Measurements from ENCODE around the gene B4GALT3. TPM values are rescaled to one million over a fixed set of nuclear protein-coding genes. Genes with fewer than 3 reads are reported as not detected.

B4GALT3 gene
- polyA plus RNA-seq, 1 experiment, result 39.0 TPM

- H3K36me3 ChIP-seq (ENCODE audit: control insufficient read depth, insufficient read depth, low read length), result peaks cover 27% of the 10 kb centered on the region
- H3K27me3 ChIP-seq (ENCODE audit: control insufficient read depth, insufficient read depth, low read length), result no peaks in the 10 kb centered on the region
- TF ChIP-seq CTCF (IDR thresholded peaks at IDR 0.05; ENCODE audit: insufficient read depth, low read depth, low read length), result no peak
- no peak within 1 kb of the TSS for H3K4me3 ChIP-seq (ENCODE audit: low read depth, low read length)
- DNase-seq (ENCODE audit: low read depth), result no peak
- POLR2A ChIA-PET, result no interaction called here
- CTCF ChIA-PET, result interaction anchor here (0.5 to 4.5 kb wide), 3 partner anchors 12 to 76 kb away, joined by 3 to 55 read pairs (median 4); partner anchors contain the start of gene TOMM40L
Observed at GRCh38 chr1:161215076-161215475, 37.8 kb upstream of the B4GALT3 start, which contains the start of gene FCER1G. Gene FCER1G, plus strand, starts transcription at chr1:161215295. Its CDS starts 27 bp downstream, at chr1:161215322.

GRCh38 chr1:161214369-161214768 is 37.1 kb upstream of the B4GALT3 start:
- POLR2A ChIA-PET, result no interaction called here
- Histone ChIP-seq H3K36me3 (ENCODE audit: control insufficient read depth, insufficient read depth, low read length) (peaks cover 31% of the 10 kb centered on the region), H3K4me3 (ENCODE audit: low read depth, low read length) (no peak overlapping the region), H3K27me3 (ENCODE audit: control insufficient read depth, insufficient read depth, low read length) (no peaks in the 10 kb centered on the region)
- CTCF ChIA-PET, result interaction anchor here (1.2 kb wide), 1 partner anchor 77 kb away, joined by 4 read pairs; no protein-coding TSS in a partner anchor
- TF ChIP-seq CTCF (IDR thresholded peaks at IDR 0.05; ENCODE audit: insufficient read depth, low read depth, low read length), result no peak
- DNase-seq (ENCODE audit: low read depth), result no peak

GRCh38 chr1:161209790-161210409 is 32.6 kb upstream of the B4GALT3 start:
- ChIA-PET CTCF (interaction anchor here (0.7 to 13.8 kb wide), 11 partner anchors 7 to 175 kb away, joined by 3 to 159 read pairs (median 4); partner anchors contain the start of genes ADAMTS4, APOA2, NDUFS2 and SDHC), POLR2A (no interaction called here)
- TF ChIP-seq CTCF (IDR thresholded peaks at IDR 0.05; ENCODE audit: insufficient read depth, low read depth, low read length), result peak; percentile 93
- no peak for DNase-seq (ENCODE audit: low read depth)
- no peak overlapping the region for H3K4me3 ChIP-seq (ENCODE audit: low read depth, low read length)
- no peaks in the 10 kb centered on the region for H3K27me3 ChIP-seq (ENCODE audit: control insufficient read depth, insufficient read depth, low read length)
- peaks cover 39% of the 10 kb centered on the region for H3K36me3 ChIP-seq (ENCODE audit: control insufficient read depth, insufficient read depth, low read length)

- H3K36me3 ChIP-seq (ENCODE audit: control insufficient read depth, insufficient read depth, low read length), result peaks cover 25% of the 10 kb centered on the region
Observed at GRCh38 chr1:161207173-161207572, 29.9 kb upstream of the B4GALT3 start.

More at GRCh38 chr1:161207173-161207572, 29.9 kb upstream of the B4GALT3 start:
- ChIA-PET CTCF (interaction anchor here (0.9 to 13.8 kb wide), 4 partner anchors 10 to 138 kb away, joined by 3 to 159 read pairs (median 4); partner anchors contain the start of genes APOA2 and TOMM40L), POLR2A (interaction anchor here (1.2 kb wide), 1 partner anchor 9 kb away, joined by 5 read pairs; no protein-coding TSS in a partner anchor)
- DNase-seq (ENCODE audit: low read depth), result no peak
- Histone ChIP-seq H3K27me3 (ENCODE audit: control insufficient read depth, insufficient read depth, low read length) (no peaks in the 10 kb centered on the region), H3K4me3 (ENCODE audit: low read depth, low read length) (no peak overlapping the region)
- no peak for TF ChIP-seq CTCF (IDR thresholded peaks at IDR 0.05; ENCODE audit: insufficient read depth, low read depth, low read length)

Measured in BJ (cell line).